Activated CD4-positive, alpha-beta T cell treated with anti-CD3 and anti-CD28 coated beads, Interleukin-2, Interleukin-6, amounts not matched to agents 100 ng/mL and 50 ng/mL, durations not matched to agents 16 hours and 8 hours (primary cell): ENCODE results near the gene CSTF2T.
"Not testable (repeated sequence)": the region's sequence is repeated elsewhere in the genome, so short reads cannot be mapped to it uniquely, and the experiment has no call there.

ENCODE experiments used
- DNase-seq: peaks from one replicate; pipeline ENCODE4 v3.0.0-alpha.2; 2020

Gene CSTF2T

GRCh38 chr10:51696251-51696650 is 3.1 kb downstream of the CSTF2T start:
- no peak for DNase-seq

DNA sequence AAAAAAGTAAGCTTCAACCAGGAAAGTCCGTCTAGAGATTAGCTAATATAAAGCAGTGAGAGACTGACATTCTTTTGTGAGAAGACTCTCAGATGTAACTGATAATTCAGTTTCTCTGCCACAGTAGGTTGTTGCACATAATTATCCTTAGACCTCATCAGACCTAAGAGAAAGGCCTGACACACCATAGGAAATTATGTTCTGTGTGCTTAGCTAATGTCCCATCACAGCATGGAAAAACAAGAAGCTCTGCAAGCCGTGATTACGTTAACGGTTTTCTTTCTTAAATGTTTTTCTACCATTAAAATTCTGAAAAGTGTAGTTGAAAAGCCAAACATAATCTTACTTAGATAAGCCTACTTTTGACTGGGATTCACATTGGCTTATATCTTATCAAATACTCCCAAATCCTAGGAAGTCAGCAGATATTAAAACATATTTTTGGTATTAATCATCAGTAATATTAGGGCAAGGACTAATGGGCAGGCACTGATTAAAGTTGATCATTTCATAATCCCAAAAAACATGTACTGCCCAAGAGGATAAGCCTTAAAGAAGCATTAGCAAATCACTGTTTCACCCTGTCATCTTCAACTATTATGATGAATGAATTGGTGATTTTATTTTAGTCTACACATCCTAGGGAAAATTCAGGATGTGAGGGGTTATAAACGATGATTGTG is 5.2 kb downstream of the CSTF2T start:
- DNase-seq = no peak

DNA sequence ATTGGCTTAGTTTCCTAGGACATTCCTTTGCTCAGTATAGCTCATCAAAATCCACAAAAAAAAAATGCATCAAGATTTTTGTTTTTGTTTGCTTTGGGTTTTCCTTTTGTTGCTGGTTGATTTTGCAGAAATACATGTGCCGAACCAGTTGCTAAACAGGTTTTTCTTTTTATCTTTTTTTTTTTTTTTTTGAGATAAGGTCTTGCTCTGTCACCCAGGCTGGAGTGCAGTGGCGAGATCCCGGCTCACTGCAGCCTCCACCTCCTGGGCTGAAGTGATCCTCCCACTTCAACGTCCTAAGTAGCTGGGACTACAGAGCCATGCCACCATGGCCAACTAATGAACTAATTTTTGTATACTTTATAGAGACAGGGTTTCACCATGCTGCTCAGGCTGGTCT is 8.3 kb downstream of the CSTF2T start:
- DNase-seq = no peak

DNA sequence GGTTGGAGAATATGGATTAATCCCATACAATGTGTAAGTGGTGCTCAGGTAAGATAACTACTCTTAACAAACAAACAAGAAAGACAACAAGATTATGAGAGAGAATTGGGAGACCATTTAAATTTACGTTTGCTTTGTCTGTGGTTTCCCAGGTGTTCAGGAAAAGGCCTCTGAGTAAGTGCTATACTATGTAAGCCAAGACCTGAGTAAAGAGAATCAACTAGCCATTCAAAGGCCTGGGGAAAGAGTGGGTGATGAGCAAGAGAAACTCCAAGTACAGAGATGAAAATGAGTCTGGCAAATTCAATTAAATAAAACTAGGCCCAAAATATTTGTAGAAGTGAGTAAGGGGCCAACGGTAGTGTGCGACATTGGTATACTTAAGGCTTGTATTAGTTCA is 9.9 kb downstream of the CSTF2T start:
- no peak for DNase-seq

DNA sequence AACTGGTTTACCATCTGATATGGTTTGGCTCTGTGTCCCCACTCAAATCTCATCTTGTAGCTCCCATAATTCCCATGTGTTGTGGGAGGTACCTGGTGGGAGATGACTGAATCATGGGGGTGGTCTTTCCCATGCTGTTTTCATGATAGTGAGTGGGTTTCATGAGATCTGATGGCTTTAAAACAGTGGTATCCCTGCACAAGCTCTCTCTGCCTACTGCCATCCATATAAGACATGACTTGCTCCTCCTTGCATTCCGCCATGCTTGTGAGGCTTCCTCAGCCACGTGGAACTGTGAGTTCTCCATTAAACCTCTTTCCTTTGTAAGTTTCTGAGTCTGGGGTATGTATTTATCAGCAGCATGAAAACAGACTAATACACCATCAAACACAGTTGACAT is 10.6 kb downstream of the CSTF2T start:
- not testable (repeated sequence) for DNase-seq

GRCh38 chr10:51687296-51687695 is 12.1 kb downstream of the CSTF2T start:
- no peak for DNase-seq

DNA sequence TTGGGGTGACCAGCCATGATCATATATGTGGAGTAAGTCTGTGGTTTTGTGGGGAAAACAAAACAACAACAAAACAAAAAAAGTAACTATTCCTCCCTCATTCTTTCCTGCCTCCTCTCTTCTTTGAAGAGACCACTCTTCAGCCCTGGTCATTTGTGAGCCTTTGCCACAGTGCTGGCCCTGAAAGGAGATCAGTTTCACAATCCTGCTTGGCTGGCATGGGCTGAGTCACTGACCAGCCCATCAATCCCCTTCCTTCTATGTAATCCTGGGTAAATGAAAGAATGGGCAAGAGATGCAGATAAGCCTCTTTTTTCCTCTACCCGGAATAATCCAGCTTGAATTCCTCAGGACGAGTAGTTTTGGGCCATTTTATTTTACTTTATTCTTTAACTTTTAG is 13.6 kb downstream of the CSTF2T start:
- no peak for DNase-seq

DNA sequence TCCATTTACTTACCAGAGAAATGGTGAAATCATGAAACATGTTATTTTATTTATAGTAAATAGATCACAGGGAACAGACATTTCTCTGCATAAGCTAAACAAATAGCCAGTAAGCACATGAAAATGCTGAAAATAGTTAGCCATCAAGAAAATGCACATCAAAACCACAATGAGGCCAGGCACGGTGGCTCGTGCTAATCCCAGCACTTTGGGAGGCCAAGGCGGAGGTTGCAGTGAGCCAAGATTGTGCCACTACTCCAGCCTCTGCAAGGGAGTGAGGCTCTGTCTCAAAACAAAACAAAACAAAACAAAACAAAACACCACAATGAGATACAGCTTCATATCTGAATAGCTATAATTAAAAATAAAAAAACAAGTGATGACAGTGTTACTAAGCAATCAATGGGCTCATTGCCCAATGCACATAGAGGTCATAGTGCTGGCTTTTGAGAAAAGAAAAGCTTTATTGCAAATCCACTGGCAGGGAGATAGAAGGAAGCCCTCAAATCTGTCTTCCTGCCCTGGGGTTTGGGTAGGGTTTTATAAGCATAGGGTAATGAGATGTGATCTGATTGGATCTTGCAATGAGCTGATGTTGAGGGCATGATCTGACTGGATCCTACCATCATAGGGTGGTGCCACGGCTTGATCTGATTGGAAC is 16.2 kb downstream of the CSTF2T start:
- no peak for DNase-seq

- no peak for DNase-seq
Observed at GRCh38 chr10:51679841-51680240, 19.6 kb downstream of the CSTF2T start.

GRCh38 chr10:51675088-51675487 is 24.3 kb downstream of the CSTF2T start:
- no peak for DNase-seq

GRCh38 chr10:51672039-51672535 is 27.3 kb downstream of the CSTF2T start:
- DNase-seq = no peak

- DNase-seq = no peak
Observed at GRCh38 chr10:51669041-51669440, 30.4 kb downstream of the CSTF2T start.

DNA sequence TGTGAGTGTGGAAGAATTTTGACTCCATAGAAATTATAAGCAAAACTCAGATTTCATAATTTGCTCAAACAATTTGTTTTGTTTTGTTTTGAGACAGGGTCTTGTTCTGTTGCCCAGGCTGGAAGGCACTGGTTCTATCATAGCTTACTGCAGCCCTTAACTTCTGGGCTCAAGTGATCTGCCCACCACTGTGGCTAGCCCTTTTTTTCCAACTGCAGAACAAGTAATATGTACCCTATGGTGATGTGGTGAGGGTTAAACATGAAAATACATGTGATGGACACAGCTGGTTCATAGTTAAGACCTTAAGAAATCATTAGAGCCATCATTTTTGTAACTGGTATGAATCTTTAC is 31.1 kb downstream of the CSTF2T start:
- DNase-seq = no peak

- no peak for DNase-seq
Observed at GRCh38 chr10:51667678-51668335, 31.6 kb downstream of the CSTF2T start.

- DNase-seq = no peak
Observed at GRCh38 chr10:51666456-51666855, 32.9 kb downstream of the CSTF2T start.

GRCh38 chr10:51663086-51663485 is 36.3 kb downstream of the CSTF2T start:
- DNase-seq = no peak

DNA sequence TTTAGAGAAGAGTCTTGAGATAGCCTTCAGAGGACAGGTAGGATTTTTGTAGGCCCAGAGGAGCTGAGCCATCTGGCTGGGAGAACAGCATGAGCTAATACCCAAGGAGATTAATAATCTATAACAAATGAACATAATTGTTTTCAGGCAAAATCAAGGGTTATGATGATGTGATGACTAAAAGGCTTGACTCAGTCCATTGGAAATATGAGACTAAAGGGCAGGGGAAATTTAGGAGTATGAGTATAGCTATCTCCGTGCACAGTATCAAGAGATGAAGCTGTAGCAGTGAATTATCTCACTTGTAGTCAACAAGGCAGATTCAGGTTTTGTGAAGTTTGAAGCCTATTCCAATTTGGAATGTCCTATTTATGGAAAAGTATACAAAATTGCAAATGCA is 40.1 kb downstream of the CSTF2T start:
- no peak for DNase-seq

GRCh38 chr10:51658000-51658399 is 41.4 kb downstream of the CSTF2T start:
- DNase-seq = no peak

DNA sequence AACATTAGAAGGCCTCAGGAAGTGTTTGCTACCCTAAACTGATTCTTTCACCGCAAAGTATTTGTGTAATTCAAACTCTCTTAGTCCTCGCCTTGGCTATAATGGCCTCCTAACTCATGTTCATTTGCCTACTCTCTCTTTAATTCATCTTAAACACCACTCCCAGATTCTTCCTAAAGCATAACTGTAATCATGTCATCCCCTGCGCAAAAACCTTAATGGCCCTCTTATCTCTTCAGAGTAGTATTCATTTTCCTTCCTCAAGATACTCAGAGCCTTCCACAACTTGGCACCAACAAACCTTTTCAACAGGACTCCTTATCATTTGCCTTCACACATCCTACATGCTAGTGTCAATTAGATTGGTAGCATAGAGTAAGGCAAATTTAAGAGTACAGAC is 42.9 kb downstream of the CSTF2T start:
- DNase-seq = no peak

GRCh38 chr10:51654918-51655317 is 44.5 kb downstream of the CSTF2T start:
- DNase-seq = no peak

DNA sequence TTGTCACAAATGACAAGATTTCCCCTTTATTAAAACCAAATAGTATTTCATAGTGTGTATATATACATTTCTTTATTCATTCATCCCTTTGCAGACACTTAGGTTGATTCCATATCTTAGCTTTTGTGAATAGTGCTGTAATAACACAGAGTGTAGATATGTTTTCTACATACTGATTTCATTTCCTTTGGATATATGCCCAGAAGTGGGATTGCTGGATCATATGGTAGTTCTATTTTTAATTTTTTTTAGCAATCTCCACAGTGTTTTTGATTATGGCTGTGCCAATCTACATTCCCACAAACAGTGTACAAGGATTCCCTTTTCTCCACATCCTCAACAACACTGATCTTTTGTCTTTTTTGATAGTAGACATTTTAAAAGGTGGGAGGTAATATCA is 46.4 kb downstream of the CSTF2T start:
- DNase-seq = no peak

DNA sequence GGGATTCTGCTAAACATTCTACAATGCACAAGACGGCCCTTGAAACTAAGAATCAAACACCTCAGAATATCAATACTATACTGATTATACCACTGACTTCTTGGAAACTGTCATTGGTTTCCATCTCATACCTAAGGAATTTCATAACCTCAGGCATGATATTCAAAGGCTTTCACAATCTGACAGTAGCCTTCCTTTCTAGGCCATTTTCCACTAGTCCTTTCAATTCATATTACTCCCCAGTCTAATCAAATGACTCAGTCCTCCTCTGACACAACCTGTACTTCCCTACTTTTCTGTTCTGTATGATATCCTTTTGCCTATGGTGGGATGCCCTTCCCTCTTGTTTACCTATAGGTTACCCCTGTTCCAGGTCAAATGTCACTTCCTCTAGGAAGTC is 48.3 kb downstream of the CSTF2T start:
- no peak for DNase-seq

DNA sequence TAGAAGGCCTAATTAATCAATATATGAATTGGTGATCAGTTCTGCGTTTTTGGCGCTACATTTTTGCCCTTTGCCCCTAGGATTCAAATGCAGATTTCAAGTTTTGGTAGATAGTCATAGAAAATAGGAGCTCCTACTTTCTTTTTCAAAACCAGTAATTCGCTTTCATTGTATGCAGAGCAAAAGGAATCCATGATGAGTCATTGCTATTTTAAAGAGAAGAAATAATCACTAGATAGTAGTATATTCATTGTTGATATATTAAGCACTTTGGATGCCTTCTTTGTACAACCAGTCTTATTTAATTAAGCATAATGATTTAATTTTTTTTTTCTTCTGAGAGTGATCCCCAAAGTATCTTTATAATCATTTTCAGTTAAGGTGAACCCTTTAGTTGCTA is 50.3 kb downstream of the CSTF2T start:
- DNase-seq = no peak
